NK-92 treated with Interleukin-12 subunit alpha and Interleukin-12 subunit beta, amount 100 ng/mL, for 24 hours (cell line): Measurements from ENCODE around the gene TSPAN31.

Experiments used
- DNase-seq: peaks from one replicate; lab custom pipeline; 2025; lab: John Stamatoyannopoulos, UW

TSPAN31 gene

GRCh38 chr12:57735952-57736740, 8.7 kb upstream of the TSPAN31 start:
- no peak for DNase-seq

DNA sequence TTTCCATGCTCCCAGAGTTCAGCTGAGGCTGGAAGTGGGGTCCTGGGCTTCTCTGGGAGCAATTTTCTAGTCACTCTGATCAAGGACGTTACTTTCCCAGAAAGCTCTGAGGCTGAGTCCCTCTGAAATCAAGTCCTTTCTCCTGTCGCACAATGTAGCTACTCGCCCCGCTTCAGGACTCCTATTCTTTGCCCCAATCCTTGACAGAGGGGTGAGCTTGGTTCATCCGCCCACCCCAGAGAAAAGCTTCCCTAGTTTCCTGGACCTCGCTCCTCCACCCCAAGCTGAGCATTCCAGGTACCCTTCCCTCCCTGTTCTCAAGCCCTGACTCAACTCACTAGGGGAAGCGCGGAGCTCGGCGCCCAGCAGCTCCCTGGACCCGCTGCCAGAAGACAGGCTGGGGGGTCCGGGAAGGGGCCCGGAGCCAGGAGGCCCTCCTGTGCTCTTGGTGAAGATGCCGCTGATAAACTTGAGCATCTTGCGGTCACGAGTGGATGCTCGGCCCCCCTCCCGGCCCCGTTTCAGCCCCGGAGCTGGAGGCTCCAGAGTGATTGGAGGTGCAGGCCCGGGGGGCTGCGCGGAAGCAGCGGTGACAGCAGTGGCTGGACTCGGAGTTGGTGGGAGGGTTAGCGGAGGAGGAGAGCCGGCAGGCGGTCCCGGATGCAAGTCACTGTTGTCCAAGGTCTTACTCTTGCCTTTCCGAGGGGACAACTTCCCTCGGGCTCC, 7.9 kb upstream of the TSPAN31 start:
- DNase-seq, result no peak

GRCh38 chr12:57737467-57738460, 7.1 kb upstream of the TSPAN31 start:
- no peak for DNase-seq

- no peak for DNase-seq
Observed at GRCh38 chr12:57738661-57739237, 6.1 kb upstream of the TSPAN31 start, which contains the start of gene AGAP2. TSS of gene AGAP2 (minus strand) at chr12:57738742. CDS start at chr12:57738246, 496 bp downstream.

DNA sequence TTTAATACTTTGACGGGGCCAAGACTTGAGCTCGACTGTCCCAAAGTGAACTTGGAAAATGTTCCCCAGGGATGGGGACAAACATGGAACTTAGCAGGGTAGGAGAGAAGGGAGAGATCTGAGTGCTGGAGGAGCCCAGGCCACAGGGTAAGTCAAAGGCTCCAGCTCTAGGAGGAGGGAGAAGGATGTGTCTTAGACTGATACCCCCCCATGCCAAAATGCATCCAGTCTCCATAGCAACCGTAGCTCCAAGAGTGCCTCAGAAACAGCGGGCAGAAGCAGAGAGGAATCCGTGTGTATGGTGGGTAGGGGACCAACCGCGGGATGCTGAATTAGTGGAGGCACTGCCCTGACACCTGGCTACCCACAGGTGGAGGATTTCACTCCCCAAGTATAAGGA, 5.5 kb upstream of the TSPAN31 start:
- DNase-seq, result no peak

- no peak for DNase-seq
Observed at GRCh38 chr12:57739914-57740538, 4.8 kb upstream of the TSPAN31 start.

DNA sequence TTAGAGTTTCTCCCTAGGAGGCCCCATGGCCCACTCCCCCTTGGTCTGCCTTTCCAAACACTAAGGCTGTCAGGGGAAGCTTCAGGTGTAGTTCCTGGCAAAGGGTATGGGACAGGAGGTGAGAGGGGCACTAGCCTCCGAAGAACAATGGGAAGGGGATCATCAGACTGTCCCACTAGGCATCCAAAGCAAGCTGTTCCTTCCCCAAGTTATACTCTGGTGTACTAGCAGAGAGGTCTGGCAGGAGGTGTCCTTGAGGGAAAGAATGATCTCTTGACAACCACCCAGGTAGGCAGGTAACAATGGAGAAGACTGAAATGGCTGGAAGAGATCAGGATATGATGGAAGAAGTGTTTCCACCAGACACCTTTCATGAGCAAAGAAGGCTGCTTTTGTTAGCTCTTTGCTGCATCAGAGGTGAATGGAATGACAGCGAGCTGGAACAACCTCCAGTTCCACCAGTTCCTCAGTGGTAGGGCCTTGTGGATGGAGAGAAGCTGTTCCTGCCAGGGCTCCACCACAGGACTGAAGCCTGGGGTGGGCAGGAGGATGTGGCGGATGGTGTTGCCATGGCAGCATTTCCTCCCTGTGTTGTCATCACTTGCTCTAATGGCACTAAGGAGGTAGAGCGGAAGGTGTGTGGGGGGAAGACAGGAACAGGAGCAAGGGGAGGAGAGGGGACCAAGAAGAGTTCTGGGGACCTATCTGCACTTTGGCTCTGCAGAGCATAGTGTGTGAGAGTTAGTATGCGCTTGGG, 4.0 kb upstream of the TSPAN31 start:
- DNase-seq, result peak; percentile 54

DNA sequence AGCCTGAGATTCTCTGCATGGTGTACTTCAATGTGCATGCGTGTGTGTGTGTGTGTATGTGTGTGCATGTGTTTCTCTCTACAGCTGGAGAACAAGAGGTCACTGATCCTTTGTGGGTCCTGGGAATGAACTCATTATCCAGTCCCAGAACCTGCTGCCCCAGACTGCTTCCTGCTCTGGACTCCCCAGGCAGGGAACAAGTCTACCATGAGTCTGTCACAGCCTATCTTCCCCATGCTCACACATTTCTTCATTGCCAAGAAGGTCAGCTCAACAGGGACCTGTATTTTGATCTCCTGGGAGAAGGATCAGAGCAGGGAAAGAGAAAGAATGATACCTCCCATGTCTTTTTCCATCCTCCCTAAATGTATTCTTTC, 3.4 kb upstream of the TSPAN31 start:
- no peak for DNase-seq

DNA sequence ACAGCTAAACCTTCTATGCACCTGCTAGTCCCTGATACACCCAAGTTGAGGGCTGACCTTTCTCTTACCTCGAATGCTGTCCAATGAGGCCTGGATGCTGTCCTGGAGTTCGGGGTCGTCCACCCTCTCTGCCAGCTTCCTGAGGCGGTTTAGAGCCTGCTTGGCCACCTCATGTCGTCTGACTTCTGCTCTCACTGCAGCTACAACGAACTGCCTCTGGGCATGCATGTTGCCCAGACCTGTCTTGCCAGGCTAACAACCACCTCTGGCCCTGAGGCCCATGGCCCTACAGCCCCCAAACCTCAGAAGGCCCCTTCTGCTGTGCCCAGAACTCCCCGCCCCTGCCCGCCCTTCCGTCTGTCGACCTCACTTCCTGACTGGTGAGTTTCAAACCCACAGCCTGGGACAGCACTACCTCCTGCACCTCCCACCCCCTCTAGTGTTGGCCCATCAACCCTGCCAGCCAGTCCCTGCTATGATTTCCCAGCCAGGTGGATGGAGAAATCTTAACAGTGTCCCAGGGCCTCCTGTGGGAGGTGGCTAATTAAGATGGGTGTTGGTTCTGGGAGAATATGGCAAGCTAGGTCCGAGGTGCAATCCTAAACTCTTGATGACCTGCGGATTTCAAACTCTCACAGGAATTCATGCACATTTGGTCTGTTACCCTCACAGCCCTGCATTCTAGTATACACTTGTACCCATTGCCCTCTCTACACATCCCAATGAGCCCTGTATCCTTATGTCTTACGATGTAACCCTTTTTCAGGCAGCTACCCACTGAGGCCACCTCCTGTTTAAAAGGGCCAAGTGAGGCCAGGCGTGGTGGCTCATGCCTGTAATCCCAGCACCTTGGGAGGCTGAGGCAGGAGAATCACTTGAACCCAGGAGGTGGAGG, 2.7 kb upstream of the TSPAN31 start:
- peak; percentile 65 for DNase-seq

- DNase-seq, result no peak
Observed at GRCh38 chr12:57743769-57744168, 1.1 kb upstream of the TSPAN31 start.

- peak; percentile 52 for DNase-seq
Observed at GRCh38 chr12:57744194-57744776, 554 bp upstream of the TSPAN31 start.

- no peak for DNase-seq
Observed at GRCh38 chr12:57745485-57745881, 644 bp downstream of the TSPAN31 start.

GRCh38 chr12:57746025-57746424, 1.2 kb downstream of the TSPAN31 start:
- no peak for DNase-seq

GRCh38 chr12:57749061-57749460, 4.2 kb downstream of the TSPAN31 start:
- no peak for DNase-seq

DNA sequence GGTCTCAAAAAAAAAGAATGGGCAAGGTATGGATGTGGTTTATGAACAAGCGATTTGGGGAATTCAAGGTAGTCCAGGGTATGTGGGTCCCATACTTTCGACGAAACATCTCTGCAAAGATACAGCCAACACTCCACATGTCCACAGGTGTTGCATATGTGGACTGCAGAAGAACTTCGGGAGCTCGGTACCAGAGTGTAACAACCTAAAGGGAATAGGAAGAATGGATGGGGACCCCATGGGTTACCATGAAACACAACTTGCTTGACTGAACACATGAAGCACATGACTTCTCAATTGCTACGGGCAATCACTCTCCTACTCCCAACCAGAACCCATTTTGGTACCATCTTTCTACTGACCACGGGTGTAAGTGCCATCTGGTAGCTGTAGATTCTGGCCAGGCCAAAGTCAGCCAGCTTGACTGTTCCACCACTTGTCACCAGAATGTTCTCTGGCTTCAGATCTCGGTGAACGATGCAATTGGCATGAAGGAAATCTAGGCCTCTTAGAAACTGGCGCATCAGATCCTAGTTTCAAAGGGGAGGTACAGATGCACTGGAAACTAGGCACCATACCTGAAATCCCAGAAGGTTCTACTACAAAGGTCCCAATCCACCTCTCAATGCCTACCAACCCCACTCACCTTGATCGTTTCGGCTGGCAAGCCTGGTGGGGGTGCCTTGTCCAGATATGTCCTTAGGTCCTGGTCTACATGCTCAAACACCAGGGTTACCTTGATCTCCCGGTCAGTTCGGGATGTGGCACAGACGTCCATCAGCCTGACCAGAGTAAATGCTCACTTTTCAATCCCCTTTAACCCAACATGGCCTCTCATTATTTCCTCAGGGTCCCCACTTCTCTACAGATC, 6.0 kb downstream of the TSPAN31 start:
- DNase-seq, result no peak

GRCh38 chr12:57751432-57751787, 6.6 kb downstream of the TSPAN31 start:
- no peak for DNase-seq

GRCh38 chr12:57751788-57752667, 7.2 kb downstream of the TSPAN31 start, which contains the start of gene CDK4:
TSS of gene CDK4 (minus strand) at chr12:57752310. CDS start at chr12:57751717, 593 bp downstream.
- DNase-seq, result peak; percentile 98
